ENCODE data around the gene TCEANC. TPM values are rescaled to one million over a fixed set of nuclear protein-coding genes. Genes with fewer than 3 reads are reported as not detected.
"Not testable (repeated sequence)": the region's sequence is repeated elsewhere in the genome, so short reads cannot be mapped to it uniquely, and the experiment has no call there.

TCEANC gene
- total RNA-seq, 1 donor from 2014 or later: 7.3 TPM

DNA sequence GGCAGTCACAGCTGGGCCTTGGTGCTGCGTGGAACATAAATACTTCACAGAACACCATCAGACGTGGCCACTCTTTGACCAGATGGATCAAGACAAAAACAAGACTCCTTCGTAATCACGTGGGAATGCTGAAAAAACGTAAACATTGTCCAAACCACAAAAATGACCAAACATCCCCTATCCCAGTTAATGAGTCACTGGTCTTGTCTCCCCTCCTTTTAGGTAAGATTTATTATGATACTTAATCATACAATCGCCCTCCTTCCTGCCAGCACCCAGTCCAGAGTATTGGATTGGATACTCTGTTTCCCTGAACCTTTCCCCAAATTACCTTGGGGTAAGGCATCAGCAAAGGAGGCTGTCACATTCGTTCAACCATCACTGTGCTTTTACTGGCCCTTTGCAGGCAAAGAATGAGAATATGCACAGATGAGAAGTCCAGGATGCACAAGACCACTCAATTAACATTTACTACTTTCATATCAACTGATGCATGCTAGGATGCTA lies 601 bp upstream of the TCEANC start:
- DNase-seq (no peak), ATAC-seq (ENCODE audit: poor library complexity) (no peak)
- intact Hi-C loops (cut with DNase I): no loop called here

GRCh38 chrX:13654116-13654515 lies 1.2 kb downstream of the TCEANC start:
- DNase-seq: no peak
- no peak for ATAC-seq (ENCODE audit: poor library complexity)
- intact Hi-C loops (cut with DNase I): no loop called here

GRCh38 chrX:13655674-13656073 lies 2.7 kb downstream of the TCEANC start:
- ATAC-seq (ENCODE audit: poor library complexity) (no peak), DNase-seq (no peak)
- intact Hi-C loops (cut with DNase I): loop anchor here (5.0 kb wide), 2 partner anchors 77 to 377 kb away; partner anchors contain the start of genes OFD1 and TRAPPC2

DNA sequence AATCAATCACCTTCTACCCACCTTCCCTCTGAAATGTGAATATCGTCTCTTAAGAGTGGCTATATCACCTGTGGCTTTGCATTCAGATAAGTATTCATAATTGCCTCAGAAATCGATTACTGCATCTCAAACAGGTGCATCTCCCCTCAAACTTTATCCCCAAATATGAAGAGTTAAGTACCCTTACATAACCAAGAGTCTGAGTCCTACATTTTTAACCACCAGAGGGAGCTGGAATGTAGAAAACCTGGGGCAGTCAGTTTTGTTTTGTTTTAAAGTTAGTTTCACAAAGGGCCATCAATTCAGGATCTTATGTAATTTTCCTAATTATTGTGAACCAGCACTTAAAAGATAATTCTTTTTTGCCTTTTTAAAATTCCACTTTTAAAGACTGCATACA lies 5.7 kb downstream of the TCEANC start:
- no peak for DNase-seq
- intact Hi-C loops (cut with DNase I): loop anchor here (5.0 kb wide), 2 partner anchors 74 to 374 kb away; partner anchors contain the start of genes OFD1 and TRAPPC2
- ATAC-seq (ENCODE audit: poor library complexity): peak; percentile 75

DNA sequence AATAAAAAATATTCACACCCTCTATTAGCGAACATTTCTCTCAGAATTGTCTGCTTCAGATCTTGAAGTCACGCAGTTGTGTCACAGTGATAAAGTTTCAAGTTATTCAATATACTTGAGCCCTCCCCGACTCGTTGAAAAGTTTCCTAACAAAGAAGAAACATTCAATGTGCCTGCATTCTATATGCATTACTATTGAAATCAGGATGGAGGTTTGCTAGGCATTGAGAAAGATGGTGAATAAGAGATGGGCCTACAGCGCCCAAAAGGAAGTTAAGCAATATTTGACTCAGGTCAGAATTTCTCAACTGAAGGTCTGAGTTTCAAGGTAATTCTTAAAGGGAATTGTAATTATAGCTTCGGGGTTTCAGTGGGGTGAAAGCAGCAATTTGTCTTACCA lies 6.1 kb downstream of the TCEANC start:
- ATAC-seq (ENCODE audit: poor library complexity) (no peak), DNase-seq (no peak)

GRCh38 chrX:13661735-13662288 lies 8.9 kb downstream of the TCEANC start:
- DNase-seq (no peak), ATAC-seq (ENCODE audit: poor library complexity) (no peak)
- intact Hi-C loops (cut with DNase I): no loop called here

More for the DNA sequence above, 6.1 kb downstream of the TCEANC start:
- intact Hi-C loops (cut with DNase I): loop anchor here (5.0 kb wide), 2 partner anchors 73 to 373 kb away; partner anchors contain the start of genes OFD1 and TRAPPC2

GRCh38 chrX:13662355-13662791 lies 9.4 kb downstream of the TCEANC start:
- DNase-seq (no peak), ATAC-seq (ENCODE audit: poor library complexity) (no peak)
- intact Hi-C loops (cut with DNase I): no loop called here

DNA sequence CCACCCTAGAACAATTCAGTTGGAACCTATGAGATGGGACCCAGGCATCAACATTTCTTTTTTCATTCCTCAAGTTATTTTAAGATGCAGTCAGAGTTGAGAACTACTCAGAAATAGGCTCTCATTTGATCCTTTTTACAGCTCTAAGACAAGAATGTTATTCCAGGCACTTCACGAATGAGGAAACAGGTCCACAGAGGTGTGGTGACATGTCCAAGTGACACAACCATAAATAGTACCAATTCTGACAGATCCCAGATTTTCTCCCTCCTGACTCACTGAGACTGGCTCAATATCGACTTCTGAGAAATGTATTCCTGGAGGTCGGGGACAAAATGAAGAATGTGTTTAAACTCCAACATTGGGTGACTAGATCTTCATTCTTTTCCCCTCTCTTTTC lies 11.1 kb downstream of the TCEANC start:
- intact Hi-C loops (cut with DNase I): no loop called here

GRCh38 chrX:13666836-13667235 lies 13.9 kb downstream of the TCEANC start:
- DNase-seq: peak; percentile 49
- ATAC-seq (ENCODE audit: poor library complexity): peak; percentile 50
- intact Hi-C loops (cut with DNase I): no loop called here

More for the DNA sequence above, 11.1 kb downstream of the TCEANC start:
- ATAC-seq (ENCODE audit: poor library complexity) (peak; percentile 66), DNase-seq (no peak)

GRCh38 chrX:13667919-13668318 lies 15.0 kb downstream of the TCEANC start:
- DNase-seq (no peak), ATAC-seq (ENCODE audit: poor library complexity) (no peak)
- intact Hi-C loops (cut with DNase I): no loop called here

GRCh38 chrX:13669246-13669737 lies 16.4 kb downstream of the TCEANC start:
- ATAC-seq (ENCODE audit: poor library complexity) (peak; percentile 81), DNase-seq (peak; percentile 45)
- intact Hi-C loops (cut with DNase I): no loop called here

DNA sequence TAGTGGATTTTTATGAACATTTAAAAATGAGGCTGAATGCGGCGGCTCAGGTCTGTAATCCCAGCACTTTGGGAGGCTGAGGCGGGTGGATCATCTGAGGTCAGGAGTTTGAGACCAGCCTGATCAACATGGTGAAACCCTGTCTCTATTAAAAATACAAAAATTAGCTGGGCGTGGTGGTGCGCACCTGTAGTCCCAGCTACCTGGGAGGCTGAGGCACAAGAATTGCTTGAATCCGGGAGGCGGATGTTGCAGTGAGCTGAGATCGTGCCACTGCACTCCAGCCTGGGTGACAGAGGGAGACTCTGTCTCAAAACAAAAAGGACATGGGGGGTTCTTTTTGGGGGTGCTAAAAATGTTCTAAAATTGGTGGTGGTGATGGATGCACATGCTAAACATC lies 16.8 kb downstream of the TCEANC start:
- DNase-seq; ATAC-seq (ENCODE audit: poor library complexity); intact Hi-C loops (cut with DNase I): not testable (repeated sequence)

GRCh38 chrX:13670197-13670596 lies 17.3 kb downstream of the TCEANC start:
- DNase-seq (no peak), ATAC-seq (ENCODE audit: poor library complexity) (no peak)
- intact Hi-C loops (cut with DNase I): no loop called here

- ATAC-seq (ENCODE audit: poor library complexity): no peak
- no peak for DNase-seq
- intact Hi-C loops (cut with DNase I): no loop called here
Measured at GRCh38 chrX:13673016-13673415, 20.1 kb downstream of the TCEANC start.

- ATAC-seq (ENCODE audit: poor library complexity): no peak
- intact Hi-C loops (cut with DNase I): no loop called here
Measured at GRCh38 chrX:13676885-13677284, 23.9 kb downstream of the TCEANC start.

GRCh38 chrX:13679700-13680099 lies 26.8 kb downstream of the TCEANC start:
- DNase-seq; ATAC-seq (ENCODE audit: poor library complexity); intact Hi-C loops (cut with DNase I): not testable (repeated sequence)

More at GRCh38 chrX:13676885-13677284, 23.9 kb downstream of the TCEANC start:
- no peak for DNase-seq

DNA sequence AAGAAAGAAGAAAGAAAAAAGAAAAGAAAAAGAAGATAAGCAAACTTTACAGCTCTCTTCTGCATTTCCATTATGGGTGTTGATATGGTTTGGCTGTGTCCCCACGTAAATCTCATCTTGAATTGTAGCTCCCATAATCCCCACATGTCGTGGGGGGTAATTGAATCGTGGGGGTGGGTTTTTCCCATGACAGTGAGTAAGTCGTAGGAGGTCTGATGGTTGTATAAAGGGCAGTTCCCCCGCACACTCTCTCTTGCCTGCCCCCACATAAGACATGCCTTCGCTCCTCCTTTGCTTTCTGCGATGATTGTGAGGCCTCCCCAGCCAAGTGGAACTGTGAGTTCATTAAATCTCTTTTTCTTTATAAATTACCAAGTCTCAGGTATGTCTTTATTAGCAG lies 28.7 kb downstream of the TCEANC start:
- DNase-seq: no peak
- intact Hi-C loops (cut with DNase I): no loop called here
- no peak for ATAC-seq (ENCODE audit: poor library complexity)

DNA sequence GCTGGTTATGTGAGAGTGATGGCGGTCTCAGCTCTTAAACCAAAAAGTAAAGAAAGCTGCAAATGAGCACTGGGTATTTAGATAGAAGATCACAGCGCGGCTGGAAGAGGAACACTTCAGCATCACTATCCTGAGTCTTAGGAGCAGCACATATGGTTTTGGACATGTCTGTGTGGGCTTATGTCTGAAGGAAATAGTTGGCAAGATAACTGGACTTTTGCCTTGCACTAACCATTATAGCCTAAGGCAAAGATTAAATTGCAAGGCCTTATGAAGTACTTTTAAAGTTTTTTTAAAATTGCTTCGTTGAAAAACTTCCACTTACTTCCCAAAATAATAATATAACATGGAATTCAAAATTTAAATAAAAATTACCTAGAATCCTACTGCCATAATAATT lies 31.4 kb downstream of the TCEANC start:
- DNase-seq (no peak), ATAC-seq (ENCODE audit: poor library complexity) (no peak)
- intact Hi-C loops (cut with DNase I): no loop called here

GRCh38 chrX:13685126-13685763 lies 32.3 kb downstream of the TCEANC start:
- intact Hi-C loops (cut with DNase I): no loop called here
- DNase-seq: no peak
- no peak for ATAC-seq (ENCODE audit: poor library complexity)

DNA sequence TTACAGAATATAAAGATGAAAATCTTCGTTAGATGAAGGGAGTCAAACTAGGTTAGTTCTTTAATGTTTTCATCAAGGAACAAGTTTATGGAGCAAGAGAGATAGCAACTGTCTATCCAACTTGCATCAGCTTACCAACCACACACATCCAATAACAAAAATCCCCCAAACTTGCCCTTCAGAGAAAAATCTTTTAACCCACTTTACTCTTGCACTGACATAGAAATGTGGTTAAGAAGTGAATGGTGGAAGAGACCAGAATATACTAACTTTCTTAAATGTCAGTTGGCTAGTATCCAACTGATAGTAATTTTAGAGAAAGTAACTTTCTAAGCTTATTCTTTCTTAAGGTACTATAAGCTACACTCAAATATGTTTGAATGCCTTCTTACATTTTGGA lies 34.3 kb downstream of the TCEANC start:
- DNase-seq (no peak), ATAC-seq (ENCODE audit: poor library complexity) (no peak)
- intact Hi-C loops (cut with DNase I): no loop called here

Data from Right ventricle myocardium superior (tissue), 1 donor.